WTC11 (cell line): Measurements from ENCODE around the gene PI4KB. TPM values are rescaled to one million over a fixed set of nuclear protein-coding genes. Genes with fewer than 3 reads are reported as not detected.

ENCODE experiments used
- ATAC-seq: fragments of 200-7000 bp; cut with Tn5 transposase; 2 replicates; pipeline ENCODE4 v1.10.0; 2021; ENCODE audit warnings: mild to moderate bottlenecking, moderate library complexity
- CTCF ChIA-PET: fragments of 300-600 bp; sonication (Branson Sonifier 250); formaldehyde crosslinking; loops from one replicate; lab custom pipeline; 2021; ENCODE audit warnings: antibody characterized with exemption; lab: Charles Lee
- POLR2A ChIA-PET: fragments of 350-600 bp; sonication (Branson Sonifier 250); formaldehyde crosslinking; loops from one replicate; lab custom pipeline; 2021; ENCODE audit warnings: antibody characterized with exemption; lab: Charles Lee
- DNase-seq: peaks from one replicate; pipeline ENCODE4 v3.0.0; 2021; ENCODE audit warnings: low spot score
- H3K27ac Mint-ChIP-seq: 2 replicates; pipeline ENCODE4 v1.8.0; 2021; ENCODE audit warnings: mixed read lengths
- H3K27me3 Mint-ChIP-seq: 2 replicates; pipeline ENCODE4 v1.8.0; 2021; ENCODE audit warnings: low read depth, mild to moderate bottlenecking, moderate library complexity, mixed read lengths
- H3K36me3 Mint-ChIP-seq: 2 replicates; pipeline ENCODE4 v1.8.0; 2021; ENCODE audit warnings: mixed read lengths
- H3K4me1 Mint-ChIP-seq: 2 replicates; pipeline ENCODE4 v1.8.0; 2022; ENCODE audit warnings: mixed read lengths
- H3K4me3 Mint-ChIP-seq: 2 replicates; pipeline ENCODE4 v1.8.0; 2021; ENCODE audit warnings: mild to moderate bottlenecking, moderate library complexity, mixed read lengths
- H3K9me3 Mint-ChIP-seq: 2 replicates; pipeline ENCODE4 v1.8.0; 2021; ENCODE audit warnings: mixed read lengths
- ATF1 ChIP-seq: sonication (generic); formaldehyde crosslinking; IDR thresholded peaks from 2 replicates; pipeline ENCODE4 v1.8.1; 2023; ENCODE audit warnings: mild to moderate bottlenecking, moderate library complexity, missing genetic modification reagents
- HMGXB4 ChIP-seq: sonication (generic); formaldehyde crosslinking; IDR thresholded peaks from 2 replicates; pipeline ENCODE4 v1.8.1; 2023; ENCODE audit warnings: mild to moderate bottlenecking, moderate library complexity, missing genetic modification reagents
- MAX ChIP-seq: sonication (generic); formaldehyde crosslinking; IDR thresholded peaks from 2 replicates; pipeline ENCODE4 v1.8.0; 2022; ENCODE audit warnings: mild to moderate bottlenecking, missing genetic modification reagents
- NR3C1 ChIP-seq: sonication (generic); formaldehyde crosslinking; conservative IDR thresholded peaks from 2 replicates; pipeline ENCODE4 v1.8.1; 2023; ENCODE audit warnings: low read depth, mild to moderate bottlenecking, missing genetic modification reagents
- RELA ChIP-seq: sonication (generic); formaldehyde crosslinking; IDR thresholded peaks from 2 replicates; pipeline ENCODE4 v1.8.1; 2022; ENCODE audit warnings: missing genetic modification reagents, mild to moderate bottlenecking, borderline replicate concordance
- SOX15 ChIP-seq: fragments of 250-450 bp; sonication (Bioruptor Pico); IDR thresholded peaks from 2 replicates; pipeline ENCODE4 v1.9.0; 2021; ENCODE audit warnings: mild to moderate bottlenecking
- STAT6 ChIP-seq: sonication (generic); formaldehyde crosslinking; conservative IDR thresholded peaks from 2 replicates; pipeline ENCODE4 v1.8.1; 2023; ENCODE audit warnings: mild to moderate bottlenecking, low read depth, missing genetic modification reagents, moderate library complexity
- USF1 ChIP-seq: sonication (generic); formaldehyde crosslinking; IDR thresholded peaks from 2 replicates; pipeline ENCODE4 v1.8.0; 2022; ENCODE audit warnings: mild to moderate bottlenecking, missing genetic modification reagents
- ZBTB21 ChIP-seq: sonication (generic); formaldehyde crosslinking; IDR thresholded peaks from 2 replicates; pipeline ENCODE4 v1.8.1; 2023; ENCODE audit warnings: mild to moderate bottlenecking, missing genetic modification reagents, borderline replicate concordance
- ZMAT4 ChIP-seq: fragments of 250-450 bp; sonication (Bioruptor Pico); IDR thresholded peaks from 2 replicates; pipeline ENCODE4 v1.9.0; 2021; ENCODE audit warnings: mild to moderate bottlenecking
- ZNF219 ChIP-seq: sonication (generic); formaldehyde crosslinking; IDR thresholded peaks from 2 replicates; pipeline ENCODE4 v1.8.0; 2023; ENCODE audit warnings: missing genetic modification reagents, mild to moderate bottlenecking, borderline replicate concordance
- ZNF232 ChIP-seq: sonication (generic); formaldehyde crosslinking; IDR thresholded peaks from 2 replicates; pipeline ENCODE4 v1.8.0; 2022; ENCODE audit warnings: mild to moderate bottlenecking, missing genetic modification reagents
- ZNF416 ChIP-seq: fragments of 250-450 bp; sonication (Bioruptor Pico); IDR thresholded peaks from 2 replicates; pipeline ENCODE4 v1.9.0; 2021; ENCODE audit warnings: mild to moderate bottlenecking, inconsistent platforms
- ZNF425 ChIP-seq: fragments of 250-450 bp; sonication (Bioruptor Pico); conservative IDR thresholded peaks from 2 replicates; pipeline ENCODE4 v1.9.0; 2021; ENCODE audit warnings: mild to moderate bottlenecking
- ZNF532 ChIP-seq: fragments of 250-450 bp; sonication (Bioruptor Pico); IDR thresholded peaks from 2 replicates; pipeline ENCODE4 v1.9.0; 2021; ENCODE audit warnings: mild to moderate bottlenecking, borderline replicate concordance
- total RNA-seq: library from RNA; stranded (reverse); gene quantifications from 3 replicates; pipeline ENCODE4 v1.2.3, GENCODE V29; 2021

The PI4KB gene
- total RNA-seq, 1 experiment from 2014 or later, result 33.6 TPM

- no peak overlapping the region for H3K4me3 Mint-ChIP-seq
- H3K27me3 Mint-ChIP-seq, result no peaks in the 10 kb centered on the region
- TF ChIP-seq STAT6 (CRISPR knock-in tag) (no peak), ZBTB21 (CRISPR knock-in tag) (no peak), ZNF232 (CRISPR knock-in tag) (no peak), ZMAT4 (CRISPR knock-in tag) (no peak), ZNF425 (CRISPR knock-in tag) (no peak), NR3C1 (no peak), ATF1 (CRISPR knock-in tag) (no peak), MAX (CRISPR knock-in tag) (no peak), HMGXB4 (no peak), ZNF532 (CRISPR knock-in tag) (no peak), RELA (CRISPR knock-in tag) (no peak), USF1 (CRISPR knock-in tag) (no peak), SOX15 (CRISPR knock-in tag) (no peak), ZNF416 (CRISPR knock-in tag) (no peak), ZNF219 (CRISPR knock-in tag) (no peak)
- CTCF ChIA-PET, result interaction anchor here (1.1 kb wide), 1 partner anchor 14 kb away, joined by 4 read pairs; no protein-coding TSS in a partner anchor
- H3K27ac Mint-ChIP-seq, result no peak overlapping the region
- ATAC-seq, result no peak
- peaks cover 17% of the 10 kb centered on the region for H3K4me1 Mint-ChIP-seq
- H3K36me3 Mint-ChIP-seq, result peaks cover 48% of the 10 kb centered on the region
- DNase-seq, result no peak
- H3K9me3 Mint-ChIP-seq, result no peaks in the 10 kb centered on the region
- POLR2A ChIA-PET, result no interaction called here
Observed at GRCh38 chr1:151287341-151287699, 39.9 kb downstream of the PI4KB start.
